Activated T-cell treated with anti-CD3 and anti-CD28 coated beads for 1 hour (primary cell): Measurements from ENCODE around the gene ADAM11.
"Not testable (repeated sequence)": the region's sequence is repeated elsewhere in the genome, so short reads cannot be mapped to it uniquely, and the experiment has no call there.

ENCODE experiments used
- DNase-seq: peaks from one replicate; pipeline ENCODE4 v3.0.0-alpha.2; 2020; ENCODE audit warnings: low read depth

ADAM11 gene, protein sequence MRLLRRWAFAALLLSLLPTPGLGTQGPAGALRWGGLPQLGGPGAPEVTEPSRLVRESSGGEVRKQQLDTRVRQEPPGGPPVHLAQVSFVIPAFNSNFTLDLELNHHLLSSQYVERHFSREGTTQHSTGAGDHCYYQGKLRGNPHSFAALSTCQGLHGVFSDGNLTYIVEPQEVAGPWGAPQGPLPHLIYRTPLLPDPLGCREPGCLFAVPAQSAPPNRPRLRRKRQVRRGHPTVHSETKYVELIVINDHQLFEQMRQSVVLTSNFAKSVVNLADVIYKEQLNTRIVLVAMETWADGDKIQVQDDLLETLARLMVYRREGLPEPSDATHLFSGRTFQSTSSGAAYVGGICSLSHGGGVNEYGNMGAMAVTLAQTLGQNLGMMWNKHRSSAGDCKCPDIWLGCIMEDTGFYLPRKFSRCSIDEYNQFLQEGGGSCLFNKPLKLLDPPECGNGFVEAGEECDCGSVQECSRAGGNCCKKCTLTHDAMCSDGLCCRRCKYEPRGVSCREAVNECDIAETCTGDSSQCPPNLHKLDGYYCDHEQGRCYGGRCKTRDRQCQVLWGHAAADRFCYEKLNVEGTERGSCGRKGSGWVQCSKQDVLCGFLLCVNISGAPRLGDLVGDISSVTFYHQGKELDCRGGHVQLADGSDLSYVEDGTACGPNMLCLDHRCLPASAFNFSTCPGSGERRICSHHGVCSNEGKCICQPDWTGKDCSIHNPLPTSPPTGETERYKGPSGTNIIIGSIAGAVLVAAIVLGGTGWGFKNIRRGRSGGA

DNA sequence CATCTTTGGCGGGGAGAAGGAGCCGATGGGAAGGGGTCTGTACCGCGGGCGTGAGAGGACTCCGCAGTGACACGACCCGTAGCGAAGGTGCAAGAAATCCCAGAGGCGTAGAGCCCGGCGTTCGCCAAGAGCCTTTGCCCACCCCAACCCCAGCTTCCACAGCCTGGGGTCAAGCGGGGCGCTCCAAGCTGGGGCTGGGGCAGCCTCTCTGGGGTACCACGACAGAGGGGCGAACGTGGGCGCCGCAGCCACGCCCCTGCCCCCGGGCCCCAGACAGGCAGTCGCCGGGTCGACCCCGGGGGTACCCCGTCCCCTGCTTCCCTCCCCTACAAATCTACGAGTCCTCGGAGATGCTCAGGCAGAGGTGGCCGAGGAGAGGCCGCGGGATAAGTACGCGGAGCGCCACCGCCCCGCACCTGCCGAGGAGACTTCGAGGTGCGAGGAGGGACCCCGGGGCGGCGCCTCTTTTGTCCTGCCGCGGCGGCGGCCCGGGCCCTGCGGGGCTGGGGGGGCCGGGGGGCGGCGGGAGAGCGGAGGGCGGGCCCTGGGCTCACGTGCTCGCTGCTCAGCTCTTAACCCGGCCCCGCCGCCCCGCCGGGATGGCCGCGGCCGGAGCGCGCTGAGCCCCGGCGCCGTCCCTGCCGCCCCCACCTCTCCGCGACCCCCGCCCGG lies at the start of gene ADAM11:
Gene ADAM11 (plus strand): TSS at position 575 of the 672 bp plus-strand sequence. CDS start 212 bp downstream, outside the sequence.
- DNase-seq = no peak

DNA sequence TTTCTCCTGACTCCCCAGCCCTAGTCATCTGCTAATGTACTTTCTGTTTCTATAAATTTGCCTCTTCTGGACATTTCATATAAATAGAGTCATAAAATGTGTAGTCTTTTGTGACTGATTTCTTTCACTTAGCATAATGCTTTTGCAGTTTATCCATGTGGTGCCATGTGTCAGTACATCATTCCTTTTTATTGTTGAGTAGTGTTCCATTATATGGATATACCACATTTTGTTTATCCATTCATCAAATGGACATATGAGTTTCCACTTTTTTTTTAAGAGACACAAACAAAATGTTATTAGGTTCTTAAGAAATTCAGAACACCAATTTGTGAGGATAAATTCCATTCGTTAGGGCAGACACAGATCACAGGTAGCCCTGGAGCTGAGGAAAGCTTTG lies 39.3 kb upstream of the ADAM11 start:
- no peak for DNase-seq

DNA sequence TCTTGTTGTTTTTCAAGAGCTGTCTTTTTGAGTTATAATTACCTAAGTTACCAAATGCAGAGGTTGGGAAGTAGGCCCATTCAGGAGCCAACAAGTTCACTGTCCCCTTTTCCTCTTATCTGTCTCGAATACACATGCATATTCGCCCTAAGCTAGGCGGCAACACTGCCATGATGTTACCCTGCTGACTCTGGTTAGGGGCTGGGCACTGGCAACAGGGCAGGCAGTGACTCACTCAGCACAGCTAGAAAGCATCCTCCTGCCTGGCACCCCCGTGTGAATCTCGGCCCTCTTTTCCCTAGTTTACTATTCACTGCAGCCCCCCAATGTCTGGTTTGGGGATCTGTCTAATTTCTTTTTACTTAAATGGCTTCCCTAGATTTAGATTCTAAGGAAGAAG lies 36.5 kb upstream of the ADAM11 start:
- DNase-seq = no peak

DNA sequence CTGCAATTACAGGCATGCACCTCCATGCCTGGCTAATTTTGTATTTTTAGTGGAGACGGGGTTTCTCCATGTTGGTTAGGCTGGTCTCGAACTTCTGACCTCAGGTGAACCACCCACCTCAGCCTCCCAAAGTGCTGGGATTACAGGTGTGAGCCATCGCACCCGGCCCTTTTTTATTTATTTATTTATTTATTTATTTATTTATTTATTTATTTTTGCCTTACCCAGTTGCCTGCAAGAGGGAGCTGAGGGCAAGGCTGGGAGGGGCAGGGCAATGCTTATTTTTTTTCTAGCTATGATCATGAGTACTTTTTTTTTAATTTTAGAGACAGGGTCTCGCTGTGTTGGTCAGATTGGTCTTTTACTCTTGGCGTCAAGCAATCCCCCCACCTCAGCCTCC lies 32.7 kb upstream of the ADAM11 start:
- DNase-seq = not testable (repeated sequence)

DNA sequence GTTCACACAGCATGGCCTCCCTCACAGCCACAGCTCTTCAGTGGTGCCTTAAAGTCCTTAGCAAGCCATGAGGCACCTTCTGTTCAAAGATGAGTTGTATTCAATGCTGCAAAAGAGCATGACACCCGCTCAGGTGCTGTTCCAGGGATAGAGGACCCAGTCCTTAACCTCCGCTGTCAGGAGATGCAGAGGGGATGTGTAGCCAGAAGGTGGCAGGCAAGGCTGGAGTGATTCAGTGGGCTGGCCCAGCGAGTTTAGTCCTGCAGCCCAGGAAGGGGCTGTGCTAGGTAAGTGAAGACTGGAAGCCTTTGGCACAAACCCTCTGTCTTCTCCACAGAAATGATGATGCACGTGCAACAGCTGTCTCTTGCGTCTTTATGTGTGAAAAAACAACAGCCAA lies 25.0 kb upstream of the ADAM11 start:
- no peak for DNase-seq

DNA sequence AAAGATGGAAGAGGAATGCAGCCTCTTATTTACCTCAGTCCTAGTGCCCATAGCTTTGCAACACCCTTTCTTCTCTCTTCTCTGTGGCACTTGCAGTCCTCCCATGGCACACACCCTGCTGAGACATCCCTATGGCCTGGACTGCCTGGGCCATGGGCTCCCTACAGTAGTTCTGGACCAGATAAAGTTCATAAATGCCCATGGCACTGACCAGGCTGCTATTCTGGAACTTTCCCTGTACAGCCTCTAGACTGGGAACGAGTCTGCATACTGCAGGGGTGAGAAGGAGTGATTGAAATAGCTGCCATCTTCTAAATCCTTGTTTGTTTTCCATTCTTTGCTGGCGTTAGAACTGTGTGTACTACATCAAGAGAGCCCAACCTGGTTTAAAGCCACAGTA lies 24.5 kb upstream of the ADAM11 start:
- no peak for DNase-seq

DNA sequence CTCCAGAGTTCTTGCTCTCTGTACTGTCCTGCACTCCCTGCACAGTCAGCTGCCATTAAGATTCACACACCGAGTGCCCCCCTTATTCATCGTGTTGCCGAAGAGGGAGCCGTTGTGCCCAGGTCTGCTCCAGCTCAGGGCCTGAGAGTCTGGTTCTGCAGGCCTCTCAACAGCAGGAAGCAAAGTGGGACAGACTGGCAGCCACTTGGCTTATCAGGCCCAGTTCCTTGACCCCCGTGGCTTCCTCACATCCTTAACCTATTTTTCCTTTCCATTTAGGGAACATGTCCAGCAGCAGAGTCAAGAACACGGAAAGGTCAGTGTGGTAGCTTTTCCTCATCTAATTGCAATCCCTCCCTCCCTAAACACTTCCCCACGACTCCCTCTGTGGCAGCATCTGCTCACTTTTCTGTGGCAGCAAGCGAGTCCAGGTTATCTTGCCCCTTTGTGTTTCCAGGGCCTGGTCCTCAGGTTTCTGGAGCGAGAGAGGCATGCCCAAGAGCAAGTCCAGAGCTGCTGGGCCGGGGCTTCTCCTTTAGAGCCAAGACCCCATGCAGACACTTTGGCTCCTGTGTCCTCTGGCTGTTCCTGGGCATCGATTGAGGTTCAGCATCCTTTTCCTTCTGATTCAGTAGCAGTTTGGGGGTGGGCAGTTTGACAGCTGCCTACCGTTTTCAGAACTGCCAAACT lies 22.1 kb upstream of the ADAM11 start:
- DNase-seq = no peak

DNA sequence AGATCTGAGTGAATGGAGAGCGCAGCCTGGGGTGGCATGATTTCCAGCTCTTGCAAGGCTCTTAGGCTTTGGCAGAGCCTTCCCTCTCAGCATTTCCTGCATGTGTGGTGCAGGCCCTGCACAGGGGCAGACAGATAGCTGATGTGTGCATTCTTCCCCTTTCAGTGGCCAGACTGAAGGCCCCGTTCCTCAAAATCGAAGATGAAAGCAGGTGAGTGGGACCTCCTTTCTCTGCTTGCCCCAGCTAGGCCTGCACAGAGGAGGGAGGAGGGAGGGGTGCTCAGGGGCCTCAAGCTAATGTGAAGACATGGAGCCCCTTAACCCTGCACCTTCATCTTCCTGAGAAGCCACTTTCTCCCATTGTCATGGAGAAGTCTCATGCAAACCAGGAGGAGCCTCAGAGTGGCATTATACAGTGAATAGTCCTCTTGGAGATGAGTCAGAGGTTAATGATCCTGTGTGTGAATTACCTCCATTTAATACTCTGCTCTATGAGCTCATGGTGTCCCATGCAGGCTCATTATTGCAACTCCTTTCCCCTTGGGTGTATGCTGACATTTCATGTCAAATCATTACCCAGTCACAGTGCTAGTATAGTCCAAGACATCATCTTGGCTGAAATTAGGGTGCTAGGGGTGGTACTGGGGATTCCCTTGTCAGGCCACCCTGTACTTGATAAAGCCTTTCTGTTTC lies 20.4 kb upstream of the ADAM11 start:
- DNase-seq = no peak

DNA sequence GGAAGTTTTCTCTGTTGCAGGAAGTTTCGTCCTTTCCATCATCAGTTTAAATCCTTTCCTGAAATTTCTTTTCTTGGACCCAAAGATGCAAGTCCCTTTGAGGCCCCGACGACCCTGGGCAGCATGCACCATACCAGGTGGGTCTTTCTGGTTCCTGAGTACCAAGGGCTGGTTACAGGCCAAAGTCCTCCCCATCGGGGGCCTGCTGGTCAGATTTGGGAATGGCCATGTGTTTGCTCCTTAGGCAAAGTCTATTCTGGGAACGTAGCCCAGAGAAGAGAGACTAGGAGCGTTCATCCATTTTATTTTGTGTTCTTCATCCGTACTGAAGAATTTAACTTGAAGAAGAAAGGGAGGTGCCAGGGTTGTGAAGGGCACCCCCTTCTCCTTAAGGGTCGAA lies 17.5 kb upstream of the ADAM11 start:
- DNase-seq = no peak

DNA sequence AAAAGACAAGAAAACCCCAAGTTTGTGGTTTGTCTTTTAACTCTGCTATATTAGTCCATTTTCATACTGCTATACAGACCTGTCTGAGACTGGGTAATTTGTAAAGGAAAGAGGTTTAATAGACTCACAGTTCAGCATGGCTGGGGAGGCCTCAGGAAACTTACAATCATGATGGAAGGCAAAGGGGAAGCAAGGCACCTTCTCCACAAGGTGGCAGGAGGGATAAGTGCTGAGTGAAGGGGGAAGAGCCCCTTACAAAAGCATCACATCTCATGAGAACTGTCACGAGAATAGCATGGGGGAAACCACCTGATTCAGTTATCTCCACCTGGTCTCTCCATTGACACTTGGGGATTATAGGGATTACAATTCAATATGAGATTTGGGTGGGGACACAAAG lies 13.5 kb upstream of the ADAM11 start:
- DNase-seq = no peak

DNA sequence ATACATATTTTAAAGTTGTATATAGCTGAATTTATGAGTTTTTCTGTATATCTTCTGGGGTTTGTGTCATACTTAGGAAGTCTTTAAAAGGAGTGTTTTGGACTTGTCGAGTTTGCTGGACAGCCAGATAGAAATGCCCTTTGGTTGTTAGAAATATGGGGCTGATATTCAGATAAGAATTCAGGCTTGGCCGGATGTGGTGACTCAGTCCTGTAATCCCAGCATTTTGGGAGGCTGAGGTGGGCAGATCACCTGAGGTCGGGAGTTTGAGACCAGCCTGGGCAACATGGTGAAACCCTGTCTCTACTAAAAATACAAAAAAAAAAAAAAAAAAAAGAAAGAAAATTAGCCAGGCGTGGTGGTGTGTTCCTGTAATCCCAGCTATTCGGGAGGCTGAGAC lies 13.1 kb upstream of the ADAM11 start:
- DNase-seq = not testable (repeated sequence)

DNA sequence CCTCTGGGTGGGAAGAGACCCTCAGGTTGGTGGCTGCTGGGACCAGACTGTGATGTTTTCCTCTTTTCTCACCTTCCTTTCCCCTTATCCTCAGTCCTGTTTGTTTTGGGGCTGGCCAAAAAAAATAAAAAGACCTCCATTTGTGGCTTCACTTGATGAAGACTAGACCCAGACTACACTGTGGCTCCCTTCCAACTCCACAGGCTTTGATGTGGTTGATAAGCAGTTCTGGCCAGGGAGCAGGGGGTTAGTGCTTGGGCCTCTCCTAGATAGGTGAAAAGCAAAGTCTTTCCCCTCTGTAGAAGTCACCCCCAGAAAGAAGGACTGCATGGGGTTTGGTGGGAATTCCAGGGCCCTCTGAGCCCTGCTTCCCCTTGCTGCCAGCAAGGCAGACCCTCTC lies 11.2 kb upstream of the ADAM11 start:
- DNase-seq = no peak

DNA sequence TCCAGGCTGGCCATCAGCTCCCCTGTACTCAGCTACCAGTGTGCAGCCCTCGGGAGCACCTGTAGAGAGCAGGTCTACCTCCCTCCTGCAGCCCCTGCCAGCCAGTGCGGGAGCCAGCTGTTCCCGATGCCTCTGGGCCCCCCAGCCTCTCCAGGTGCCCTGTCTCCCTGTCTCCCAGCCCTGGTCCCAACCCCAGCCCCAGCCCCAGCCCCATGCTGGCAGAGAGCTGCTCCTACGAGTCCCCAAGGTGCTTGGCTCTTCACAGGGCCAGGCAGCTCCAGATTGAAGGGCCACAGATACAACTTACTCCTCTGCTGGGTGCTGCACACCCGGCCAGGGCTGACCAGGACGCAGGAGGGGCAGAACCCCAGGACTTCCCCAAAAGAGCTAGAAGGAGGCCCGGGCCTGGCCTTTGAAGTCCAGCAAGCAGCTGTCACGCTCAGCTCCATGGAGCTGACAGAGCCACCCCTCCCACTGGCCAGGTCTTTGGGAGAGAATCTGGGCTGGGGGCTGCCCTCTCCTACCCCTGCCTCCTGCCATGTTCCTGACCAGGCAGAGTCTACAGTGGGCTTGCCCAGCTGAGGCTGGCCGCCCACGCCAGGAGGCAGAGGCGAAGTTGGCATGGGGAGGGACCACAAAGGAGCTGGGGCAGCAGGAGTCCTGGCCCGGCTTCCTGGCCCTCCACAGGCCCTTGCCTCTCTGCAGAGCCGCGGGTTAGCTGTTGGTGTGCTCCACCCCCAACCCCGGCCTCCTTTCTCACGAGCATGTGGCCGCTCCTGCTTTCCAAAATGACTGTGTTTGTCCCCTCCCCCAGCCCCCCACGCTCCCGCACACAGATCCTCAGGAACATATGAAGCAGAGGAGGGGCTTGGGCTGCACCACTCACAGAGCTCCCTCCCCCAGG lies 9.5 kb upstream of the ADAM11 start:
- DNase-seq = no peak

DNA sequence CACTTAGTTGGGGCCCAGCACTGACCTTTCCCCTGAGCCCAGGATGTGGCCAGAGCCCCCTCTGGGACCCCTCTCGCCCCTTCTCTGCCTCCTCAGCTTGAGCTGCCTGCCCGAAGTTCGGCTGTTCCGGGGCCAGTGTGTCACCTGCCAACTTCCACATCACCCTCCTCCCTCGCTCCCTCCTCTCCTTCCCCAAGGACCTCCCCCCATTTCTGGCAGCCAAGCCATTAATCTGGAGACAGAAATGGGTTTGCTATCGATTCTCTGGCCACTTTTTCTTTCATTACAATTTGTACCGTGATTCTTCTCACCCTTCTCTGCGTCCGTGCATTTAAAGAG lies 8.8 kb upstream of the ADAM11 start:
- no peak for DNase-seq

DNA sequence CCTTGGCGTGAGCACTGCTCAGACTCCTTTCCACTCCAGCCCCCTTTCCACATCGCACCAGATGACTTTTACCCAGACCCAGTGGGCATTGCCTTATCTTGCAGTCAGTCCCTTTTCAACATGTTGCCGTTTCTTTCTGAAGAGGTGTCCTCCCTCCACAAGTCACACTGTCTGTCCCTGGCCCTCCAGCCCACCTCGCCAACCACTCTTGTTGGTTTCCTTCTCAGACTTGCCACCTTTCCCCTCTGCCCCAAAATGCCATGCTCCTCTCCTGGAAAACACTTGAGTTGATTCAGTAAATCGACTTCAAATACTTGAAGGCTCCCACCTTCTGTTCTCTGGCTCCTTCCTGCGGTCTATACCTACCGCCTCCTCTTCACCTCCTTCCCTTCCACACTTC lies 7.5 kb upstream of the ADAM11 start:
- DNase-seq = no peak

DNA sequence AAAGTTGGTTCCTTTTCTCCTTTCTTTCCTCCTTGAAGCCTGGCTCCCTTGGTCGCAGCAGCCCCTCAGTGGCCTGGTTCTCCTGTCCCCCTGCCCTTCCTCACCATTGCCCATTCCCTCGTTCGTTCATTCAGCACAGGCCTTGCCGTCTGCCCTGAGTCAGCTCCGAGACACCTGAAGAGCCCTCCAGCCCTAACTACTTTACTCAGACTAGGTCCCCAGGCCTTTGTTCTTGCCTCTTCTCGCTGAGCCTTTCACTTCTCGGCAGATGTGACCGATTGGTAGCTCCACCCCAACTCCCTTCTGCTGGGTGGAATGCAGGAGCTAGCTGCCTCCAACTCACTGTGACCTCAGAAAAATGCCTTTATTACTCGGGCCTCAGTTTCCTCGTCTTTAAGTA lies 7.0 kb upstream of the ADAM11 start:
- no peak for DNase-seq

DNA sequence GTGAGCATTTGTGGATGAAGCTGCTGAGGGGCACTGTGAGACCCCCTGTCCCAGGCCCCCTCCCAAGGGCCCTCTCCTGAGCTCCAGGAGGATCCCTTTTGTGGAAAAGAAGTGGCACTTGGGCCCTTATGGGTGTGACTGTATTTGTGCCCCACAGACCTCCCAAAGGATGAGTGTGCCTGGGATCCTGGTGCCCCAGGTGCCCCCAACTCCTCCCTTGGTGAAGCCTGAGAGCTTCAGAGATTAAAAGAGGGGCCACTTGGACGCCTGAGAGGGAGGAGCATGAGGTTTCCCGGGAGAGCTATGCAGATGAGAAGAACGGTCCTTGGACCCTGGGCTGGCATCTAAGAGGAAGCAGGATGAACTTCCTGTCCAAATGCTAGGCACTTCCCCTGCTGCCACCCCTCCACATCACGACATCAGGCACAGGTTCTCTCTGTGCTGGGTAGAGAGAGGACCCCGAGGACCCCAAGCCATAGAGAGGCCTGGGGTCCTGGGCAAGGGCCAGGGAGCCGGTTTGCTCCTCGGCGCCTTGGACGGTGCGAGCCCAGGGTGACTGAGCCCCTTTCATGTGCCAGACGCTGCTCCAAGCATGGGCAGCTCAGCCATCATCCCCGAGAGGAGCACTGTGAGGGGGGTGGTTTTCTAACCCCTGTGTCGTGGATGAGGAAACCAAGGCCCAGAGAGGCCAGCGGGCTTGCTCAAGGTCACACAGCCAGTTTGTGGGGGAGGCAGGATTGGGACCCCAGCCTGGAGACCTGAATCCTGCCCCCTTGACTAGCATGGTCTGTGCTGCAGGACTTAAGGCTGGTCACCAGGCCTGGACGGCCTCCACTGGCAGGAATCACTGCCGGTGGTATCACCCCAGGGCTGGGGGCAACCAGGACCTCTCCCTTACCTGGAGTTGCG lies 5.6 kb upstream of the ADAM11 start:
- no peak for DNase-seq

DNA sequence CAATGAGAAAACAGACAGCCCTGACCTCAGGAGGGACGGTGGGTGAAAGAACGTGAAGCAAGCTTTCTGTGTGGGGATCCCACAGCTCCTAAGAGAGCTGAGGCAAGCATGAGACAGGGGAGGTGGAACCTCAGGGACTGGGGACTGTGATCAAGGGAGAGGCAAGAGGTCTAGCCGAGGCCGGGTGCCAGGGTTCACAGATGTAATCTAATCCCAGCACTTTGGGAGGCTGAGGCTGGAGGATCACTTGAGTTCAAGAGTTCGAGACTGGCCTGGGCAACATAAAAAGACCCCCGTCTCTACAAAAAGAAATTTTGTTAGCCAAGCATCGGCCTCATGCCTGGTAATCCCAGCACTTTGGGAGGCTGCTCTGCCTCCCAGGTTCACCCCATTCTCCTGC lies 4.5 kb upstream of the ADAM11 start:
- no peak for DNase-seq

DNA sequence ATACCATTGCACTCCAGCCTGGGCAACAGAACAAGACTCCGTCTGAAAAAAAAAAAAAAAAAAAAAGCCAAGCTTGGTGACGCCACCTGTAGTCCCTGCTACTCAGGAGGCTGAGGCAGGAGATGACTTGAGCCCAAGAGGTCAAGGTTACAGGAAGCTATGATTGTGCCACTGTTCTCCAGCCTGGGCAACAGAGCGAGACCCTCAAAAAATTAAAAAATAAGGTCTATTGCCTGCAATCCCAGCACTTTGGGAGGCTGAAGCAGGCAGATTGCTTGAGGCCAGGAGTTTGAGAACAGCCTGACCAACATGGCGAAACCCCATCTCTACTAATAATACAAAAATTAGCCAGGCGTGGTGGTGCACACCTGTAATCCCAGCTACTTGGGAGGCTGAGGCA lies 3.6 kb upstream of the ADAM11 start:
- not testable (repeated sequence) for DNase-seq
